ENCODE data around the gene SERPINA6. TPM values are rescaled to one million over a fixed set of nuclear protein-coding genes. Genes with fewer than 3 reads are reported as not detected.

SERPINA6 gene
- total RNA-seq, 1 experiment from 2014 or later: 0.32 TPM

GRCh38 chr14:94291906-94292525, 31.1 kb downstream of the SERPINA6 start:
- Histone ChIP-seq H3K4me3 (ENCODE audit: low read depth, low read length) (no peak overlapping the region; the same call in 1 of the 2 replicates), H3K9me3 (no peaks in the 10 kb centered on the region), H3K36me3 (ENCODE audit: control insufficient read depth, insufficient read depth, low read length) (peaks cover 3% of the 10 kb centered on the region), H3K27me3 (replicated peaks; ENCODE audit: control insufficient read depth, insufficient read depth, low read length) (no peaks in the 10 kb centered on the region), H3K4me1 (peaks cover 36% of the 10 kb centered on the region)
- TF ChIP-seq, protein P1, sequence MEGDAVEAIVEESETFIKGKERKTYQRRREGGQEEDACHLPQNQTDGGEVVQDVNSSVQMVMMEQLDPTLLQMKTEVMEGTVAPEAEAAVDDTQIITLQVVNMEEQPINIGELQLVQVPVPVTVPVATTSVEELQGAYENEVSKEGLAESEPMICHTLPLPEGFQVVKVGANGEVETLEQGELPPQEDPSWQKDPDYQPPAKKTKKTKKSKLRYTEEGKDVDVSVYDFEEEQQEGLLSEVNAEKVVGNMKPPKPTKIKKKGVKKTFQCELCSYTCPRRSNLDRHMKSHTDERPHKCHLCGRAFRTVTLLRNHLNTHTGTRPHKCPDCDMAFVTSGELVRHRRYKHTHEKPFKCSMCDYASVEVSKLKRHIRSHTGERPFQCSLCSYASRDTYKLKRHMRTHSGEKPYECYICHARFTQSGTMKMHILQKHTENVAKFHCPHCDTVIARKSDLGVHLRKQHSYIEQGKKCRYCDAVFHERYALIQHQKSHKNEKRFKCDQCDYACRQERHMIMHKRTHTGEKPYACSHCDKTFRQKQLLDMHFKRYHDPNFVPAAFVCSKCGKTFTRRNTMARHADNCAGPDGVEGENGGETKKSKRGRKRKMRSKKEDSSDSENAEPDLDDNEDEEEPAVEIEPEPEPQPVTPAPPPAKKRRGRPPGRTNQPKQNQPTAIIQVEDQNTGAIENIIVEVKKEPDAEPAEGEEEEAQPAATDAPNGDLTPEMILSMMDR (IDR thresholded peaks at IDR 0.05; ENCODE audit: insufficient read depth in 1 of 2, low read depth in 1 of 2, low read length in 1 of 2, severe bottlenecking in 1 of 2, unreplicated experiment in 1 of 2): no peak
- Mint-ChIP-seq H3K4me3 (ENCODE audit: unreplicated experiment) (no peak overlapping the region), H3K27ac (ENCODE audit: unreplicated experiment) (peak overlapping the region; percentile 81), H3K9me3 (ENCODE audit: unreplicated experiment) (no peaks in the 10 kb centered on the region), H3K4me1 (ENCODE audit: low read depth, unreplicated experiment) (peaks cover 9% of the 10 kb centered on the region), H3K36me3 (ENCODE audit: insufficient read depth, unreplicated experiment) (no peaks in the 10 kb centered on the region), H3K27me3 (ENCODE audit: insufficient read depth, unreplicated experiment) (no peaks in the 10 kb centered on the region)
- DNase-seq: no peak
- POLR2A ChIA-PET: no interaction called here
- no TSS peak for BruUV-seq (replicated peaks)
- CTCF ChIA-PET: interaction anchor here (0.6 to 1.2 kb wide), 2 partner anchors 194 to 1048 kb away, joined by 3 to 4 read pairs; no protein-coding TSS in a partner anchor
- intact Hi-C loops (cut with micrococcal nuclease; ENCODE audit: unreplicated experiment): loop anchor here (2.0 kb wide), 1 partner anchor 49 kb away; no protein-coding TSS in a partner anchor

- peaks cover 9% of the 10 kb centered on the region for H3K4me1 Mint-ChIP-seq (ENCODE audit: low read depth, unreplicated experiment)
- intact Hi-C loops (cut with micrococcal nuclease; ENCODE audit: unreplicated experiment): no loop called here
These were observed 31.8 kb downstream of the SERPINA6 start for GRCh38 chr14:94291159-94291905.

GRCh38 chr14:94290197-94290596, 32.9 kb downstream of the SERPINA6 start:
- H3K4me1 ChIP-seq: peaks cover 31% of the 10 kb centered on the region
- H3K4me3 ChIP-seq (ENCODE audit: low read depth, low read length): no peak overlapping the region
- no peak overlapping the region for H3K4me3 Mint-ChIP-seq (ENCODE audit: unreplicated experiment)
- ChIA-PET CTCF (no interaction called here), POLR2A (no interaction called here)
- no peaks in the 10 kb centered on the region for H3K9me3 ChIP-seq
- H3K36me3 Mint-ChIP-seq (ENCODE audit: insufficient read depth, unreplicated experiment): no peaks in the 10 kb centered on the region
- DNase-seq: no peak
- no peak overlapping the region for H3K27ac Mint-ChIP-seq (ENCODE audit: unreplicated experiment)
- no peaks in the 10 kb centered on the region for H3K27me3 ChIP-seq (replicated peaks; ENCODE audit: control insufficient read depth, insufficient read depth, low read length)
- H3K27me3 Mint-ChIP-seq (ENCODE audit: insufficient read depth, unreplicated experiment): no peaks in the 10 kb centered on the region
- no peaks in the 10 kb centered on the region for H3K9me3 Mint-ChIP-seq (ENCODE audit: unreplicated experiment)
- no TSS peak for BruUV-seq (replicated peaks)
- peaks cover 3% of the 10 kb centered on the region for H3K36me3 ChIP-seq (ENCODE audit: control insufficient read depth, insufficient read depth, low read length)
- peaks cover 9% of the 10 kb centered on the region for H3K4me1 Mint-ChIP-seq (ENCODE audit: low read depth, unreplicated experiment)
- intact Hi-C loops (cut with micrococcal nuclease; ENCODE audit: unreplicated experiment): no loop called here
- TF ChIP-seq, protein P1 (IDR thresholded peaks at IDR 0.05; ENCODE audit: insufficient read depth in 1 of 2, low read depth in 1 of 2, low read length in 1 of 2, severe bottlenecking in 1 of 2, unreplicated experiment in 1 of 2): no peak

More at GRCh38 chr14:94291159-94291905, 31.8 kb downstream of the SERPINA6 start:
- Histone ChIP-seq H3K27me3 (replicated peaks; ENCODE audit: control insufficient read depth, insufficient read depth, low read length) (no peaks in the 10 kb centered on the region), H3K4me3 (ENCODE audit: low read depth, low read length) (no peak overlapping the region), H3K36me3 (ENCODE audit: control insufficient read depth, insufficient read depth, low read length) (peaks cover 3% of the 10 kb centered on the region), H3K9me3 (no peaks in the 10 kb centered on the region), H3K4me1 (peaks cover 31% of the 10 kb centered on the region)
- DNase-seq: no peak
- Mint-ChIP-seq H3K27me3 (ENCODE audit: insufficient read depth, unreplicated experiment) (no peaks in the 10 kb centered on the region), H3K9me3 (ENCODE audit: unreplicated experiment) (no peaks in the 10 kb centered on the region), H3K4me3 (ENCODE audit: unreplicated experiment) (no peak overlapping the region), H3K27ac (ENCODE audit: unreplicated experiment) (no peak overlapping the region), H3K36me3 (ENCODE audit: insufficient read depth, unreplicated experiment) (no peaks in the 10 kb centered on the region)
- POLR2A ChIA-PET: no interaction called here
- TF ChIP-seq, protein P1 (IDR thresholded peaks at IDR 0.05; ENCODE audit: insufficient read depth in 1 of 2, low read depth in 1 of 2, low read length in 1 of 2, severe bottlenecking in 1 of 2, unreplicated experiment in 1 of 2): no peak
- CTCF ChIA-PET: no interaction called here
- BruUV-seq (replicated peaks): no TSS peak

Measured in Caco-2 (cell line).